CD4-positive, alpha-beta T cell treated with Interleukin-4 for 1 hour (primary cell): ENCODE measurements around the gene SH3BP1.
A peak's percentile ranks its signal among the peaks of the same experiment; 100 is the strongest.

ENCODE experiments used
- DNase-seq, 2 donors: peaks; one replicate each; pipeline ENCODE4 v3.0.0-alpha.2; 2020 to 2022

The SH3BP1 gene

DNA sequence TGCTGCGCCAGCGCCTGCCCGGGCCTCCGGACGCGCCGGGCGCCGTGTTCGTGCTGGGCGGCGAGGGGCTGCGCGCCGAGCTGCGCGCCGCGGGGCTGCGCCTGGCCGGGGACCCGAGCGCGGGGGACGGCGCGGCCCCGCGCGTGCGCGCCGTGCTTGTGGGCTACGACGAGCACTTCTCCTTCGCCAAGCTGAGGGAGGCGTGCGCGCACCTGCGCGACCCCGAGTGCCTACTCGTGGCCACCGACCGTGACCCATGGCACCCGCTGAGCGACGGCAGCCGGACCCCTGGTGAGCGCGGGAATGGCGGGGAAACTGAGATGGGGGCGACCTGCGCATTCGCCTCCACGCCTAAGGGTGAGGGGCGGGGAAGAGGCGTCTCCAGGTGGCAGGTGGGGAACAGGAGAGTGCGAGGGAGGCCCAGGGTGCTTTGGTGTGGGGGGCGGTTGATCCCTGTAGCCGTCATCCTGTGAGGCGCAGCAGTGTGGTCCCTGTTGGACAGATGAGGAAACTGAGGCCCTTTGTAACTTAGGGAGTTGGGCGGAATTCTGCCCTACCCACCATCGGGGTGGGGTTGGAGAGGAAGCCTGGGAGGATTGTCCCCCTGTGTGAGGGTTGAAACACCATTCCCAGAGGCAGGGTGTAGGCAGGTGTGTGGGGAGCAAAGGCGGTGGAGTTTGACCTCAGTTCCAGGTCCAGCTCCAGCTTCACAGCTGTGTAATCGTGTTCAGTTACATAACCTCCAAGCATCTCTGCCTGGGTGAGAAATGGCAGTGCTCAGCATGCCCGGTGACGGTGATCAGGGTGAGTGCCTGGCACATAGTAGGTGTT is 19.8 kb downstream of the SH3BP1 start:
- DNase-seq, result peak in 1 of 2 donors; percentile 29

DNA sequence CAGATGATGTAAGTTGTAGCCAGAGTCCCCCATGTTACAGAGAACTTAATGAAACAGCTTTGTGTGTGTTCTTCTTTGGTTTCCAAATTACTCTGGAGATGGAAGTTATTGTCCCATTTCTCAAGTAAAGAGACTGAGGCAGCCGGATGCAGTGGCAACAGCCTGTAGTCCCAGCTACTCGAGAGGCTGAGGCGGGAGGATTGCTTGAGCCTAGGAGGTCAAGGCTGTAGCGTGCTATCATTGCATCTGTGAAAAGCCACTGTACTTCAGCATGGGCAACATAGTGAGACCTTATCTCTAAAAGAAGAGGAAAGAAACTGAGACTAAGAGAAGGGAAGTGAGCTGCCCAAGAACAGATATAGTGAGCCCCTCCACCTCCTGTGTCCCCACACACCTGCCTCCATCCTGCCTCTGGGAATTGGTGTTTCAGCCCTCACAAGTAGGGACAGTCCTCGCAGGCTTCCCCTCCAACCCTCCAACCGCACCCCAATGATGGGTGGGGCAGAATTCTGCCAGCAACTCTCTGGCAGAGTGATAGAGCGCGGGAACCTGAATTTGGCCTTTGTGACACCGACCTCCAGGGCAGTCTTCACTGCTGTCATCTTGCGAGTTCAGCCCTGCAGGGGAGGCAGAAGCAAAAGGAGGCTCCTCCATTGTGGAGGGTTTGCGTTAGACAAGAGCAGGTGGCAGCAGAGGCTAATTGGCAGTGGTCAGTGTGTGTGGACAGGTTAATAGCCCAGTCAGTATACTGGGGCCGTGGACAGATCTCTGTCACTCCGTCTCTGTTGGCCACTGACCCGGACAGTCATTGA is 20.6 kb downstream of the SH3BP1 start:
- DNase-seq, result no peak

DNA sequence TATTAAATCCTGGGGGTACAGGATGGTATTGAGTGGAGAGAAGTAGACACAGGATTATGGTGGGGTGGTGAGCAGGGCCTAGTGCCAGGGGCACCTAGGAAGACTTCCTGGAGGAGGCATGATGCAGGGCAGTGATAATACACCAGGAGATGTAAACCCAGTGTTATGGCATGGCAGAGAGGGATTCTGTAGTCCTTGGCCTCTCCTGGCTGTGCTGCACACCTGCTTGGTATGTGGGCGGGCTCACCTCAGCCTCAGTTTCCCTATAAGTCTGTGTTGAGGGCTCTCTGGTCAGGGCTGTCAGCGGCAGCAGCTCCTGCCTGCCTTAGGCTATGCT is 21.2 kb downstream of the SH3BP1 start:
- no peak for DNase-seq

DNA sequence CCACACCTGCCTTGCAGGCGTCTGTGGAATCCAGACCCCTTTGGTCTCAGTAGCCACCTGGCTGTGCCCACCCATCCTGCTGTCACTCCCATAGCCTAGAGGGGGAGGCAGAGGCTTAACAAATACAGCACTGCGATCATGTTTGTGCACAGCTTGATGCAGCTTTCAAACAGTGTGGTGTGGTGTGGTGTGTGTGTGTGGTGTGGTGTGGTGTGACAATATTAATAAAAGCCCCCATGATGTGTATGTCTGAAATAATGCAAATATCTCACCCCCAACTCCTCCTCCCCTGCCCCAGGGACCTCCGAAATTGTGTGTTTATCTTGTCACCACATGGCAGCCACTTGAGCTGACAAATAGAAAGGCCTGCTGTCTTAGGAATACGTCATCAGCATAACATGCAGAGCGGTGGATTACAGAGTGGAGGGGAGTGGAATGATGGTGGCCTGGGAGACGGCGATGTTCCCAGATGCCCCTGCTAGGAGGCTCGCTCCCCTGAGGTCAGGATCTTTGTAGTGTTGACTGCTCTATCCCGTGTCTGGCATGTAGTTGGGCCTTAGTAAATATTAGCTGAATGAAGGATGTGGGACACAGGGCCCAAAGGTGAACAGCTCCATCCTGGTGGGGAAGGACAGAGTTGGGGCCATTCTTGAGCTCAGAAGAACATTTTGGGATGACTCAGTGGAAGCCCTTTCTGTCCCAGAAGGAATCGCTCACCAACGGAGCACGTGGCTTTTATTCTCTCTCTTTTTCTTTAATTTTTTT is 21.9 kb downstream of the SH3BP1 start:
- peak; percentile 45 to 52 for DNase-seq

DNA sequence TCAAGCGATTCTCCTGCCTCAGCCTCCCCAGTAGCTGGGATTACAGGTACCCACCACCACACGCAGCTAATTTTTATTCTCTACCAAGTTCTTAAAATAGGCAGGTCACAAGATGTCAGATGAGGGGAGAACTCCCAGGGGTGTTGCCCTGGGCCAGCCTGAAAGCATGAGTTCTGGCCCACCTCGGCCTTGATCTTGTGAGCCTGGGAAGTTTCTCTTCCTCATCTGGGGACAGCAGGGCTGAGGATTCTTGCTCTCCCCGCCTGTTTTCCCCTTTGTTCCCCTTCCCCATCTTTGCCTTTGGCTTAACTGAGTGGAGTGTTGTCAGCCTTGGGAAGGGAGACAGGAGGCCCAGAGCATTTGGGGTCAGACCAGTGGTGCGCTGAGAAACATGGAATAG is 22.6 kb downstream of the SH3BP1 start:
- no peak for DNase-seq

DNA sequence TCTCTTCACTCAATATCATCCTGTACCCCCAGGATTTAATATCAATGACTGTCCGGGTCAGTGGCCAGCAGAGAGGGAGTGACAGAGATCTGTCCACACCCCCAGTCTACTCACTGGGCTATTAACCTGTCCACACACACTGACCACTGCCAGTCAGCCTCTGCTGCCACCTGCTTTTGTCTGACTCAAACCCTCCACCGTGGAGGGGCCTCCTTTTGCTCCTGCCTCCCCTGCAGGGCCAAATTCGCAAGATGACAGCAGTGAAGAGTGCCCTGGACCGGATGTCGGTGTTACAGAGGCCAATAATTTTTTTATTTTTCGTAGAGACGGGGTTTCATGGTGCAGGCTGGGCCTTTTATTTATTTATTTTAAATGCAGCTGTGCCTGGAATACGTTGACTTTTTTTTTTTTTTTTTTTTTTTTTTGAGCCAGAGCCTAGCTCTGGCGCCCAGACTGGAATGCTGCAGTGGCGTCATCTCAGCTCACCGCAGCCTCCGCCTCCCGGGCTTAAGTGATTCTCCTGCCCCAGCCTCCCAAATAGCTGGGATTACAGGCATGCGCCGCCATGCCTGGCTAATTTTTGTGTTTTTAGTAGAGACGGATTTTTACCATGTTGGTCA is 24.2 kb downstream of the SH3BP1 start:
- no peak for DNase-seq

DNA sequence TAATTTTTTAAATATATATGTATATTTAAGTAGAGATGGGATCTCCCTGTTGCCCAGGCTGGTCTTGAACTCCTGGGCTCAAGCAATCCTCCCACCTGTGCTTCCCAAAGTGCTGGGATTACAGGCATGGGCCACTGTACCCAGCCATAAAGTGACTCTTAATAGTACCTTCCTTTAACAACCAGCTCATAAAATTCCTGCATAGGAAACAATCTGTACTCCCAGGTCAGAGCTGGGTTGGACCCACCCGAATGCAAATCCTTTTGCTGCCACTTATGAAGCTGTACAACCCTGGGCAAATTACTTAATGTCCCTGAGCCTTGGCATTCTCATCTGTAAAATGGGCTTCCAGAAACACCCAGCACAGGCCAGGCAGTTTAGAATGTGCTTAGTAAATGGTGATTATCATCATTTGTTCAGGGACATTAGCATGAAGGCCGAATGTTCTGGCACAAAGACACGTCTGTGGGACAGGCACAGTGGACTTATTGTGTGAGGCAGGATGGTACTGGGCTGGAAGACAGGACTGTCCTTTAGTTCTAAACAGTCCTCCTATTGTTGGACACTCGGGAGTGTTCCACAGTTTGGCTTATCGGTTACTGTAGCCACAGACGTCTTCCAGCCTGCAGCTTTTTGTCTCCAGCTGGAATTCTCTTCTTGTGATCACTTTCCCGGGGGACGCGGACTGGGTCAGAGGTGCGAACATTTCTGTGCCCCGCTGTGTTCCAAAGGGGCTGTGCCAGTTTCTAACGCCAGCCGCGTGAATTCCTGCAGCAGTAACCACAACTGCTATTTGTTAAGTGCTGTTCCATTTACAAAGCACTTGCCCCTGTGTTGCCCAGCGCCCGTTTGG is 25.0 kb downstream of the SH3BP1 start:
- no peak for DNase-seq

DNA sequence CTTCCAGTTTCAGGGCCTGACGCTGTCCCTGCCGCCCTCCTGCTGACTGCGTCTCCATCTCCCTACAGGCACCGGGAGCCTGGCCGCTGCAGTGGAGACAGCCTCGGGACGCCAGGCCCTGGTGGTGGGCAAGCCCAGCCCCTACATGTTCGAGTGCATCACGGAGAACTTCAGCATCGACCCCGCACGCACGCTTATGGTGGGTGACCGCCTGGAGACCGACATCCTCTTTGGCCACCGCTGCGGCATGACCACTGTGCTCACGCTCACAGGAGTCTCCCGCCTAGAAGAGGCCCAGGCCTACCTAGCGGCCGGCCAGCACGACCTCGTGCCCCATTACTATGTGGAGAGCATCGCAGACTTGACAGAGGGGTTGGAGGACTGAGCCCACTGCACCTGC is 26.0 kb downstream of the SH3BP1 start:
- no peak for DNase-seq

DNA sequence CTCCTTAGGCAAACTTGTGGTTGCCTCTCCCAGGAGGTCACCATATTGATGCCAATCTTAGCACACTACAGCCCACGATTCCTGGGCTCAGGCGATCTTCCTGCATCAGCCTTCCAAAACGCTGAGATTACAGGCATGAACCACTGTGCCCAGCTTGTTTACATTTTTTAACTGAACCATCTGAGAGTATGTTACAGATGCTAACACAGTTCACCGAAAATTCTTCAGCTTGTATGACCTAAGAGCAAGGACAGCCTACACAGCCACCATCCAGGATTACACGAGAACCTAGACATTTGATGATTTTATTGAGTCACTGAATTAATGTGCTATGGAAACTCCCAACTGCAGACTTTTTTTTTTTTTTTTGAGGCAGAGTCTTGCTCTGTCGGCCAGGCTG is 30.1 kb downstream of the SH3BP1 start:
- DNase-seq, result no peak

DNA sequence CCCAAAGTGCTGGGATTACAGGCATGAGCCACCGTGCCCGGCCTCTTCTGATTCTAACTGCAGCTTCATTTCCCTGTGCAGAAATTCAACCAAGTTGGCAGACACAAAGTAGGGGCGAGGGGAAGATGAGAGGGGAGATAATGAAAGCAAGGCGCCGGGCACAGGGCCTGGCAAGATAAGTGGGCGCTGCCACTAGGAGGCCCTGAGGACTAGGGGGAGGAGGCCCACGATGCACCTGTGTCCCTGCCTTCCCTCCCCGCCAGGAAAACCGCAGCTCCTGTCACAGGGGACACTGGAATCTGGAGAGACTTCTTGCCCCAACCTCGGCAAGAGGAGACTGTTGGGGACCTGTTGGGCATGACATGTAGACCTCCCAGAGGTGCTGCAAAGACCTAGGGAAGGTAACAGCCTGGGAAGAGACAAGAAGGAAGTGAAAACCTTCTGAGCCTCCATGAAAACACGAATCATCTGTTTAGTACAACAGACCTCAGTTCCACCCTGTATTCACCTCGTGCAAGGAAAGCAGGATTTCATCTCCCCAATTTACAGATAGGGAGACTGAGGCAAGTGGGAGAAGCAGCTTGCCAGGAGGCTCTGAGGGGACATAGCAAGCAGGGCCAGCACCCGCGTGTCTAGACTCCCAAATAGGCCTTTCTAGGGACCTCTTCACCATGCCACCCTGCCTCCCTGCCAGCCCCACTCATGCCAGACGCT is 32.9 kb downstream of the SH3BP1 start:
- DNase-seq, result peak; percentile 29 to 33

DNA sequence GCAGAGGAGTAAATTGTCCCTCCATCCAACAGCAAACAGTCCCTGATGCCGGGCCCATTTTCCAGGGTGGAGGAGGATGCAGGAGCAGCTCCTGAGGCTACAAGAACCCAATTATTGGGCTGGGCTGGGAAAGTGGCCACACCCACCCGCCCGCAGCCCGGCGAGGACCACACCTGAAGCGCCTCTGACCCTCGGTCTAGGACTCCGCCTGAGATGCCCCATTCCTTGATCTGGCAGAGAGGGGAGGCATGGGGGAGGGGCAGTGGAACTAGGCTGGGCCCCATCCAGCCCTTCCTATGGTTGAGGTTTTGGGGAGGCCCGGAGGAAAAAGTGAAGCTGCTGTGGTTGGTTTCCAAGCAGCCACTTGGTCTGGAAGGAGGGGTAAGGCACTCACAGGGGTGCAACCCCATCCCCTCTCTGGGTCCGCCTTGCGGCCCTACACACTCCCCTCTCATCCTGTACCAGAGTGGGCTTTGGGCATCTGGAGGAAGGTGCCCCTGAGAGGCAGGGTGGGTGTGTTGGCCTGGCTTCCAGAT is 33.5 kb downstream of the SH3BP1 start:
- DNase-seq, result no peak

DNA sequence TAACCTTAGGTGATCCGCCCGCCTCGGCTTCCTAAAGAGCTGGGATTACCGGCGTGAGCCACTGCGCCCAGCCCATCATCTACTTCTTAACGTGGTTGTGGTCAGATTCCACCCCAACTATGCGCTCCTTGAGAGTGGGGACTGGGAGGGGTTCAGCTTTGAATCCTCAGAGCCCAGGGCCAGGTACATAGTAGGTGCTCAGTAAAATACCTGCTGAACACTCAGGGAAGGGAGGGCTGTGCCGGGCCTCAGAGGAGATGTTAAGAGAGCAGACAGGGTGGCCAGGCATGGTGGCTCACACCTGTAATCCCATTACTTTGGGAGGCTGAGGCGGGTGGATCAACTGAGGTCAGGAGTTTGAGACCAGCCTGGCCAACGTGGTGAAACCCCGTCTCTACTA is 34.8 kb downstream of the SH3BP1 start:
- DNase-seq, result no peak

DNA sequence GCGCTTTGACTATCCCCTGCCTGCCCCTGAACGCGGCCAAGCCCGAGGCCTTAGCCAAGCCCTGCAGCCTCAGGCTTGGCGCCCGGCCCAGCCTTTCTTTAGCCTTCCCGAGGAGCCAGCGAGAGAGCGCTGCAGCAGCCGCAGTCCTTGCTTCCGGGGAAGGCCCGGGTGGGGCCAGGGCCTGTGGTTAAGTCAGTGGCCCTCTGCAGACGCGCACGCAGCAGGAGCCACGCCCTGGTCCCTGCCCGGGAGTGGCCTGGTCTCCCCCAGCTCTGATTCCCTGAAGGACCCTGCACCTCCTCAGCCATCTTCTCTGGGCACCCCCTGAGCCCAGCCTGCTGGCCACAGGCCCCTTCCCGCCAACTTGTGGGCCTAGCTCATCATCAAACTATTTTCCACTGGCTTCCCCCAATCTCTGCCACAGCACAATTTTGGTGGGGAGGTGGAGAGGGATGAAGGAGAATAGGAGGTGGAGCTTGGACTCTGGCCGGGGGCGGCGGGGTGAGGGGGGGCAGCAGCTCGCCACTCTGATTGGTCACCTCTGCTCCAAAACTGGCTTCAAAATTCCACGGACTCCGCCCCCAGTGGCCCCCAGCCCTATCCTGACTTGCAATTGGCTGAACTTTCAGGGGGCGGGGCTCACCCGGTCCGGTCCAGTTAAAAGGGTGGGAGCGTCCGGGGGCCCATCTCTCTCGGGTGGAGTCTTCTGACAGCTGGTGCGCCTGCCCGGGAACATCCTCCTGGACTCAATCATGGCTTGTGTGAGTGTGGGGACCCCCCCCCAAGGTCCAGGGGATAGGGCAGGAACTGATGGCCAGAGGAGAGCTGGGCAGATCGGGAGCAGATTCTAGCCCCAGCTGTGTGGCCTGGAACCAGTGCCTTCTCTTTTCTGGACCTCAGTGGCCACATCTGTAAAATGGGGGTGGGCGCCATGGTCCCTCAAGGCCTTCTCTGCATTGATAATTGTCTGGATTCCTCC is 35.8 kb downstream of the SH3BP1 start, which contains the start of gene LGALS1:
LGALS1 (plus strand) TSS at position 686 of the 979 bp plus-strand sequence; CDS start at position 753, 67 bp downstream.
- DNase-seq, result peak; percentile 72 to 81

DNA sequence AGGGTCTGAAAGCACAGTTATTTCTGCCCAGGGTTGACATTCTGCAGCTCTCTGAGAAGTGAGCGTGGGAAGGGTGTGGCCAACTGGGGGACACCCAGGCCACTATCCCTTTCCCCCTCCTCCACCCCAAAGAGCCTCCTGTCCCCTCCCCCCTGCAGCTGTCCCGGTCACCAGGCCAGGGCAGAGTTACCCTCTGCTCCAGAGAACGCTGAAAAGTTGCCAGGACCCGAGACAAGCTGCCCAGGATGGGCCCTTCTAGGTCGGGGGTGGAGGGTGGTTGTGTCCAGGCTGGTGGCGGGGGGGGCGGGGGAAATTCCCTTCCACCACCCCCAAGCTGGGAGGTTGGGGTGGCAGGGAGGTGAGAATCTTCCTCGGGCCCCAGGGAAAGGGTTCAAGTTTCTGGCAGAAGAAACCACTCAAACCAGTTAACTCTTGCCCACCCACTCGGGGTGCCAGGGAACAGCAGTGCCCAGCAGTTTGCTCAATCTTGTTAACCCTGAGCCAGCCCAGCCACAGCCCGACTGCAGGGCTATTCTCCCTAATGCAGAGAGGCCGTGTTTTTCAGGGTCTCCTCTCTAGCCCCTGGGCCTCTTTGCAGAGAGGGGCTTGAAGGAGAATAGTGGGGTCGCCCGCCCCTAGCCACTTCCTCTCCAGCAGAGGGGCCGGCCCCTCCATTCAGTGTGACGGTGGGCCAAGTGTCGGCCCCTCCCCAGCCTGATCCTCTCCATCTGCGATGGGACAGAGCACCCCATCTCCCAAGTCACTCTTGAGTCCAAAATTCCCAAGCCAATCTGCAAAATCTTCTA is 36.7 kb downstream of the SH3BP1 start:
- DNase-seq, result peak; percentile 32 to 44

DNA sequence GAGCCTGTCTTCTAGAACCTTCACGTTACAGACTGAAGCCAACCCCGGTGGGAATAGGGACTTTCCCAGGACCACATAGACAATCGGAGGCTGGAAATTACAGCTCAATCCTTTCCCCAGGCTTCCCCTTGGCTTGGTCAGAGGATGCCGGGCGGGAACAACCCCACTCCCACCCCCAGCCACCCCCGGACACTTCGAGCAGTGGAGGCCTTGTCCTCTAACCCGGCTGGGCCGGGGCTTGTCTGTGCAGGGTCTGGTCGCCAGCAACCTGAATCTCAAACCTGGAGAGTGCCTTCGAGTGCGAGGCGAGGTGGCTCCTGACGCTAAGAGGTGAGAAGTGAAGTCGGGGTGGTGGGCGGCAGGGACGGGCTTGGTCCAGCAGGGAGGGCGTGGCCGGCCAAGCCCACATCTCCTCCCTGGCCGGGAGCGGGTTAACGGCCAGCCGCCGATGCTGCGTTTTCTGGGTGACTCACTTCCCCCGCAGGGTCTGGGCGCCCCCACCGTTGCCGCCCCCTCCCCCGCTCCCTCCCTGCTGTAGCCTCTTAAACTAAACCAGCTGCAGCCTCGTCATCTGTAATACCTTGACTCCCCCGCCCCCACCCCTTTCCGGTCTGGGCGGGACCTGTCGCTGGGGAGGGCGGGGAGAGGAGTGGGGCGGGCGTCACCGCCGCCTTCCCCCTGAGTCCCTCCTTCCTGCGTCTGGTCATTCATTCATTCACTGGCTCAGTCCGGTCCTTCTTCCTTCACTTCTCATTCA is 37.4 kb downstream of the SH3BP1 start:
- peak; percentile 94 for DNase-seq

DNA sequence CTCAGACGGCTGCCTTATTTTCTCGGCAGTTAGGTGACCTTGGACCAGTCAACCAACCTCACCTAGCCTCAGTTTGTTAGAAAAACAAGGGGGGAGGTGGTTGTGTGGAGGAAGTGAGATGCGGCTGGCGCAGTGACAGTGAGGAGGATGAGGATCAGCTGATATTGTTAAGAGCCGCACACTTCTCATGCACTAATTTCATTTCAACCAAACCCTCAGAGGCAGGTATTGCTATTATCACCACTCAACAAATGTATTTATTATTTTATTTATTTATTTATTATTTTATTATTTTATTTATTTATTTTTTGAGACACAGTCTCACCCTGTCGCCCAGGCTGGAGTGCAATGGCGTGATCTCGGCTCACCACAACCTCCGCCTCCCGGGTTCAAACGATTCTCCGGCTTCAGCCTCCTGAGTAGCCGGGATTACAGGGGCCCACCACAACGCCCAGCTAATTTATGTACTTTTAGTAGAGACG is 38.1 kb downstream of the SH3BP1 start:
- DNase-seq, result no peak

DNA sequence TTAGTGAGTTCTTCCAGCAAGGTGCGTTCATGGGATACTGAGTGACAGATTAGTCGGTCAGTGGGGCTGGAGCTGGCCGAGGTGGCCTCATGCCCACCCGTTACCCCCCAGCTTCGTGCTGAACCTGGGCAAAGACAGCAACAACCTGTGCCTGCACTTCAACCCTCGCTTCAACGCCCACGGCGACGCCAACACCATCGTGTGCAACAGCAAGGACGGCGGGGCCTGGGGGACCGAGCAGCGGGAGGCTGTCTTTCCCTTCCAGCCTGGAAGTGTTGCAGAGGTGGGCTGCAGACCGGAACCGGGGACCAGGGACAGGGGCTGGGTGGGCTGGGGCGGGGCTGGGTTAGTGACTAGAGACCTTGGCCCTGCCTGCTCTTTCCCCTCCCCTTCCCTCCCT is 38.9 kb downstream of the SH3BP1 start:
- no peak for DNase-seq

DNA sequence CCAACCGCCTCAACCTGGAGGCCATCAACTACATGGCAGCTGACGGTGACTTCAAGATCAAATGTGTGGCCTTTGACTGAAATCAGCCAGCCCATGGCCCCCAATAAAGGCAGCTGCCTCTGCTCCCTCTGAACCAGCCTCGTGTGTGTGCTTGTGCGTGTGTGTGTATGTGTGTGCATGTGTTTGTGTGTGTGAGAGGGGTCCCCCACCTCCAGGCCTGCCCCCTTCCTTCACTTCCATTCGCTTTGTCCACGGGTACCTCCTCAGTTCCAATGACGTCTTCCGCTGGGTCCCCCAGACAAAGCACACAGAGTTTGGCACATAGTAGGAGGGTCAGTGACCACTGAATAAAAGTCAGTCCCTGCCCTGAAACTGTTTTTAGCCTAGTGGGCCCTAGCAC is 40.2 kb downstream of the SH3BP1 start:
- DNase-seq, result no peak
